Activated CD4-positive, alpha-beta T cell treated with anti-CD3 and anti-CD28 coated beads, Interleukin-2, amount 50 U/mL, for 48 hours (primary cell): ENCODE data around the gene PTTG1.

Source experiments
- DNase-seq, 2 experiments: peaks; one replicate each; pipeline ENCODE4 v3.0.0-alpha.2; 2020

PTTG1 gene

GRCh38 chr5:160421625-160422258, at the start of gene PTTG1:
Gene PTTG1 (plus strand): TSS chr5:160421855. CDS start chr5:160422313, 458 bp downstream.
- peak; percentile 94 to 96 for DNase-seq

GRCh38 chr5:160375166-160375565, 46.5 kb upstream of the PTTG1 start:
- DNase-seq, result no peak

GRCh38 chr5:160375701-160376100, 46.0 kb upstream of the PTTG1 start:
- no peak for DNase-seq

- no peak for DNase-seq
These were observed 45.2 kb upstream of the PTTG1 start for GRCh38 chr5:160376416-160376815.

- no peak for DNase-seq
These were observed 44.0 kb upstream of the PTTG1 start for GRCh38 chr5:160377651-160378050.

GRCh38 chr5:160378330-160378729, 43.3 kb upstream of the PTTG1 start:
- DNase-seq, result no peak

- DNase-seq, result no peak
These were observed 42.1 kb upstream of the PTTG1 start for GRCh38 chr5:160379511-160379910.

- DNase-seq, result no peak
These were observed 41.6 kb upstream of the PTTG1 start for GRCh38 chr5:160380041-160380440.

- no peak for DNase-seq
These were observed 39.3 kb upstream of the PTTG1 start for GRCh38 chr5:160382346-160382745.

GRCh38 chr5:160384681-160385080, 37.0 kb upstream of the PTTG1 start:
- DNase-seq, result no peak

GRCh38 chr5:160385496-160385895, 36.2 kb upstream of the PTTG1 start:
- DNase-seq, result no peak

- no peak for DNase-seq
These were observed 34.2 kb upstream of the PTTG1 start for GRCh38 chr5:160387445-160387844.

GRCh38 chr5:160390787-160391696, 30.6 kb upstream of the PTTG1 start:
- DNase-seq, result no peak

- no peak for DNase-seq
These were observed 26.5 kb upstream of the PTTG1 start for GRCh38 chr5:160395111-160395510.

- DNase-seq, result no peak
These were observed 24.2 kb upstream of the PTTG1 start for GRCh38 chr5:160397492-160397891.

- DNase-seq, result no peak
These were observed 22.8 kb upstream of the PTTG1 start for GRCh38 chr5:160398806-160399205.

- peak; percentile 78 to 85 for DNase-seq
These were observed 22.0 kb upstream of the PTTG1 start, which contains the start of gene FAM200C for GRCh38 chr5:160399402-160400353. Gene FAM200C (minus strand): TSS chr5:160400054. CDS start chr5:160395490, 4,564 bp downstream.

GRCh38 chr5:160418561-160419457, 2.8 kb upstream of the PTTG1 start, which contains the start of gene SLU7:
Gene SLU7 (minus strand): TSS chr5:160419081. CDS start chr5:160415294, 3,787 bp downstream.
- DNase-seq, result peak; percentile 92 to 95

- DNase-seq, result no peak
These were observed 2.0 kb upstream of the PTTG1 start for GRCh38 chr5:160419458-160420330.

GRCh38 chr5:160420331-160420610, 1.4 kb upstream of the PTTG1 start:
- DNase-seq, result no peak

- no peak for DNase-seq
These were observed 1.4 kb downstream of the PTTG1 start for GRCh38 chr5:160423099-160423498.
